Liver (tissue), 3 donors: ENCODE results near the gene NDUFB7.

Experiments used
- CTCF ChIP-seq: fragments of 150-350 bp; IDR thresholded peaks from 2 replicates; pipeline ENCODE4 v1.5.1; 2017; ENCODE audit warnings: improper control_type of control experiment, low read depth, low read length; ENCODE audit not compliant: missing input control
- FOXA1 ChIP-seq: IDR thresholded peaks from 2 replicates; pipeline ENCODE4 v1.6.1; 2016; ENCODE audit warnings: antibody characterized with exemption
- JUND ChIP-seq, 2 donors: IDR thresholded peaks; 2 replicates each; pipeline ENCODE4 v1.6.1; 2016; ENCODE audit warnings: antibody characterized with exemption in 2 of 2
- MAX ChIP-seq: IDR thresholded peaks from 2 replicates; pipeline ENCODE4 v1.6.1; 2016; ENCODE audit warnings: antibody characterized with exemption
- ZBTB33 ChIP-seq: IDR thresholded peaks from 2 replicates; pipeline ENCODE4 v1.6.1; 2016; ENCODE audit warnings: antibody characterized with exemption
- donor health status: healthy.
- donor health status: healthy.

- no peak for TF ChIP-seq CTCF
- TF ChIP-seq JUND (IDR thresholded peaks at IDR 0.05): no peak
- TF ChIP-seq ZBTB33: no peak
- TF ChIP-seq MAX: no peak
- TF ChIP-seq FOXA1: no peak
Measured at GRCh38 chr19:14542711-14543328, 29.0 kb downstream of the NDUFB7 start.
